Endodermal cell (in vitro differentiated cells): ENCODE measurements around the gene LILRA6. TPM values are rescaled to one million over a fixed set of nuclear protein-coding genes. Genes with fewer than 3 reads are reported as not detected.
"Not testable (repeated sequence)": the region's sequence is repeated elsewhere in the genome, so short reads cannot be mapped to it uniquely, and the experiment has no call there.

Experiments used
- DNase-seq: peaks from one replicate; pipeline ENCODE4 v3.0.0-alpha.2; 2017
- H3K27ac ChIP-seq: 2 replicates; pipeline ENCODE4 v1.5.1; 2013; ENCODE audit warnings: mild to moderate bottlenecking, low read depth, low read length, moderate library complexity
- H3K27me3 ChIP-seq: 2 replicates; pipeline ENCODE4 v1.6.1; 2013; ENCODE audit warnings: mild to moderate bottlenecking, low read length, moderate library complexity; ENCODE audit not compliant: insufficient read depth, control insufficient read depth, poor library complexity, severe bottlenecking
- H3K36me3 ChIP-seq: 2 replicates; pipeline ENCODE4 v1.7.0; 2013; ENCODE audit warnings: mild to moderate bottlenecking, low read length, moderate library complexity; ENCODE audit not compliant: control insufficient read depth, insufficient read depth
- H3K4me1 ChIP-seq: one replicate; pipeline ENCODE4 v1.7.0; 2013; ENCODE audit warnings: low read length; ENCODE audit not compliant: control insufficient read depth, insufficient read depth
- H3K4me3 ChIP-seq: 2 replicates; pipeline ENCODE4 v1.5.1; 2013; ENCODE audit warnings: mild to moderate bottlenecking, low read length, moderate library complexity
- H3K9ac ChIP-seq: 2 replicates; pipeline ENCODE4 v1.6.1; 2013; ENCODE audit warnings: mild to moderate bottlenecking, low read length, moderate library complexity; ENCODE audit not compliant: poor library complexity, severe bottlenecking; ENCODE audit errors: extremely low read depth
- H3K9me3 ChIP-seq: 2 replicates; pipeline ENCODE4 v1.6.1; 2013; ENCODE audit warnings: mild to moderate bottlenecking, low read length, moderate library complexity; ENCODE audit not compliant: control insufficient read depth
- H3K27ac Mint-ChIP-seq: 2 replicates; pipeline ENCODE4 v1.8.0; 2020; ENCODE audit warnings: mixed read lengths
- H3K27me3 Mint-ChIP-seq: 2 replicates; pipeline ENCODE4 v1.8.0; 2021; ENCODE audit warnings: mild to moderate bottlenecking, mixed read lengths; ENCODE audit not compliant: insufficient read depth
- H3K36me3 Mint-ChIP-seq: 2 replicates; pipeline ENCODE4 v1.8.0; 2020; ENCODE audit warnings: low read depth, mixed read lengths
- H3K4me1 Mint-ChIP-seq: 2 replicates; pipeline ENCODE4 v1.8.0; 2020; ENCODE audit warnings: mixed read lengths
- H3K4me3 Mint-ChIP-seq: 2 replicates; pipeline ENCODE4 v1.8.0; 2020; ENCODE audit warnings: mild to moderate bottlenecking, moderate library complexity, mixed read lengths
- H3K9me3 Mint-ChIP-seq: 2 replicates; pipeline ENCODE4 v1.8.0; 2020; ENCODE audit warnings: mild to moderate bottlenecking, mixed read lengths
- CTCF ChIP-seq: fragments of 200-600 bp; sonication (generic); conservative IDR thresholded peaks from 2 replicates; pipeline ENCODE4 v1.5.0; 2021; ENCODE audit warnings: antibody characterized with exemption, mild to moderate bottlenecking
- WGBS, 2 experiments: methylation state at CpG; one replicate each; pipeline versions ENCODE4 v1.1.5 to v1.1.7; 2013; ENCODE audit warnings: missing lambda C conversion rate in 2 of 2, mixed read lengths in 1 of 2; ENCODE audit not compliant: insufficient coverage in 1 of 2, insufficient read length in 1 of 2; 5-methylcytosine and 5-hydroxymethylcytosine counted together
- total RNA-seq, 2 donors: library from RNA; stranded (reverse); fragmentation: NEBNext Ultra II Directional in 1 of 2; extraction: Animal tissue kit (Norgen Biotek cat#: 25700) in 1 of 2; gene quantifications; 2 replicates in 1 of 2; 3 replicates in 1 of 2; pipeline ENCODE4 v1.2.1, GENCODE V29; 2021

The LILRA6 gene
- total RNA-seq, 2 donors from 2014 or later = not detected

DNA sequence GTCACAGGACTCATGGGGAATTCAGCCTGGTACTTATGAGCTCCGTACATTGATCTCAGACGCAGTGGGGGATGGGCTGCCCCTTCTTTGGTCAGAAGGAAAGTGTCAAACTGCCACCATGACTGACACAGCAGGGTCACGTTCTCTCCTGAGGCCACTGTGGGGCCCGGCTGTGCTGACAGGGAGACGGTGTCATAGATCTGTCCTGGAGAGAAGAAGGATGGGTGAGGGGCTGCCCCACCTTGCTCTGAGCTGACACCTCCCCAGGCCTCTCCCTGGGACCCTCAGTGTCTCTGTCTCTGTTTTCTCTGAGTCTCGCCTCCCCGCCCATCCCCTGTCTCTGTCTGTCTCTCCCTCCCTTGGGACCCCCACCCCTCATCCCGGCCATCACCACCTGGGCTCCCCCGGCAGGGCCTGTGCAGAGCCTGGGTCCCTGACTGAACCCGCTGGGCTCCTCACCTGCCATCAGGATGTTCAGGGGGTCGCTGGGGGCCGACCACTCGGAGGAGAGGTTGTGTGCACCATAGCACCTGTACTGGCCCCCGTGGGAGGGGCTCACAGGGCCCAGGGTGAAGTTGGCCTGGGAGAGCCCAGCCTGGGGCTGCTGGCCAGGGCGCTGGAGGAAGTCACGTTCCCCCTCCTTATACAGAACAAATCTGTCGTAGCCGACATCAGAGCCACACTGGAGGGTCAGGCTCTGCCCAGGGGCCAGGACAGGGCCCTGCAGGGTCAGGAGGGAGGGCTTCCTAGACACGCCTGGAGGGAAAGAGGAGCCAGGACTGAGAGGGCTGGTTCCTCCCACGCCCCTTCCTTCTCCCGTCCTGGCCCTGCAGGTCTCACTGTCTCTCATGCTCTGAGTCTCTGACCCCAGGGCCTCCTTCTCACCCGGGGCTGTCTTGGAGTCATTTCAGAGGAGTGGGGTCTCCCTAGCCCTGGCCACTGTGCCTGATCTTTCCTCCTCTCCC lies 1.9 kb downstream of the LILRA6 start:
- not testable (repeated sequence) for DNase-seq, H3K4me3 Mint-ChIP-seq, H3K4me3 ChIP-seq, H3K4me1 Mint-ChIP-seq, H3K9ac ChIP-seq, H3K27ac ChIP-seq, H3K9me3 Mint-ChIP-seq, H3K9me3 ChIP-seq, H3K27me3 ChIP-seq, H3K4me1 ChIP-seq, H3K36me3 ChIP-seq, H3K27ac Mint-ChIP-seq, H3K36me3 Mint-ChIP-seq
- peaks cover 27% of the 10 kb centered on the region for H3K27me3 Mint-ChIP-seq
- WGBS, 2 experiments = 80% methylated on average over 5 to 12 of the region's 22 CpGs

GRCh38 chr19:54239491-54240371 lies 2.9 kb downstream of the LILRA6 start:
- peaks cover 36% of the 10 kb centered on the region for H3K27me3 Mint-ChIP-seq
- H3K27ac Mint-ChIP-seq = not testable (repeated sequence)

GRCh38 chr19:54233941-54234340 lies 8.6 kb downstream of the LILRA6 start:
- Histone ChIP-seq H3K4me1 (no peaks in the 10 kb centered on the region), H3K27me3 (peaks cover 36% of the 10 kb centered on the region), H3K36me3 (no peaks in the 10 kb centered on the region), H3K9me3 (peaks cover 5% of the 10 kb centered on the region), H3K4me3 (no peak overlapping the region), H3K9ac (no peak overlapping the region), H3K27ac (no peak overlapping the region)
- TF ChIP-seq CTCF = no peak
- DNase-seq = no peak
- no peak overlapping the region for H3K4me3 Mint-ChIP-seq
- H3K9me3 Mint-ChIP-seq = peaks cover 8% of the 10 kb centered on the region
- no peaks in the 10 kb centered on the region for H3K36me3 Mint-ChIP-seq
- H3K27me3 Mint-ChIP-seq = peaks cover 76% of the 10 kb centered on the region
- WGBS, 2 experiments = 63 to 73% methylated on average over 3 to 5 of the region's 5 CpGs
- H3K27ac Mint-ChIP-seq = no peak overlapping the region
- H3K4me1 Mint-ChIP-seq = no peaks in the 10 kb centered on the region

More at GRCh38 chr19:54239491-54240371, 2.9 kb downstream of the LILRA6 start:
- DNase-seq = peak; percentile 39
- H3K9me3 ChIP-seq, H3K27ac ChIP-seq, H3K9ac ChIP-seq, H3K9me3 Mint-ChIP-seq, H3K36me3 ChIP-seq, H3K4me3 Mint-ChIP-seq, H3K4me1 ChIP-seq, H3K36me3 Mint-ChIP-seq, H3K4me1 Mint-ChIP-seq, H3K4me3 ChIP-seq: not testable (repeated sequence)
- WGBS, 2 experiments = 79 to 93% methylated on average over 2 to 11 of the region's 21 CpGs
- peaks cover 15% of the 10 kb centered on the region for H3K27me3 ChIP-seq
